Parathyroid adenoma (tissue), 2 donors: Measurements from ENCODE around the gene VSIG2.

Experiments used
- H2AFZ ChIP-seq: fragments of 300-600 bp; sonication (generic); one replicate; pipeline ENCODE4 v1.7.0; 2017; ENCODE audit warnings: antibody characterized with exemption, mild to moderate bottlenecking
- H3K27ac ChIP-seq: fragments of 300-600 bp; sonication (generic); one replicate; pipeline ENCODE4 v1.7.0; 2017
- H3K27me3 ChIP-seq: fragments of 300-600 bp; sonication (generic); one replicate; pipeline ENCODE4 v1.7.0; 2017; ENCODE audit warnings: low read length; ENCODE audit not compliant: control insufficient read depth, insufficient read depth
- H3K36me3 ChIP-seq: fragments of 300-600 bp; sonication (generic); one replicate; pipeline ENCODE4 v1.7.0; 2017; ENCODE audit warnings: low read length; ENCODE audit not compliant: control insufficient read depth, insufficient read depth
- H3K4me1 ChIP-seq: fragments of 300-600 bp; sonication (generic); one replicate; pipeline ENCODE4 v1.7.0; 2017; ENCODE audit warnings: control low read depth
- H3K4me2 ChIP-seq: fragments of 300-600 bp; sonication (generic); one replicate; pipeline ENCODE4 v1.7.0; 2017; ENCODE audit warnings: low read length
- H3K4me3 ChIP-seq: fragments of 300-600 bp; sonication (generic); one replicate; pipeline ENCODE4 v1.7.0; 2017; ENCODE audit warnings: low read depth, low read length
- H3K79me2 ChIP-seq: fragments of 300-600 bp; sonication (generic); one replicate; pipeline ENCODE4 v1.7.0; 2017; ENCODE audit warnings: control low read depth
- H3K9ac ChIP-seq: fragments of 300-600 bp; sonication (generic); one replicate; pipeline ENCODE4 v1.7.0; 2017; ENCODE audit warnings: mild to moderate bottlenecking
- H3K9me3 ChIP-seq: fragments of 300-600 bp; sonication (generic); one replicate; pipeline ENCODE4 v1.7.0; 2017; ENCODE audit warnings: low read length; ENCODE audit not compliant: control insufficient read depth
- CTCF ChIP-seq: fragments of 300-600 bp; sonication (generic); IDR thresholded peaks from one replicate; pipeline ENCODE4 v1.7.0; 2017; ENCODE audit warnings: antibody characterized with exemption, mild to moderate bottlenecking
- donor health status: primary hyperparathyroidism.

VSIG2 gene

GRCh38 chr11:124753624-124754023 lies 1.6 kb upstream of the VSIG2 start:
- no peaks in the 10 kb centered on the region for H3K9me3 ChIP-seq
- no peak overlapping the region for H3K9ac ChIP-seq
- H3K36me3 ChIP-seq, result no peaks in the 10 kb centered on the region
- H3K4me1 ChIP-seq, result no peaks in the 10 kb centered on the region
- TF ChIP-seq CTCF, result no peak
- H3K27me3 ChIP-seq, result no peaks in the 10 kb centered on the region
- no peak overlapping the region for H3K4me2 ChIP-seq
- H3K79me2 ChIP-seq, result no peaks in the 10 kb centered on the region
- no peak overlapping the region for H3K27ac ChIP-seq
- H3K4me3 ChIP-seq, result no peak overlapping the region
- no peak overlapping the region for H2AFZ ChIP-seq

GRCh38 chr11:124753205-124753604 lies 1.1 kb upstream of the VSIG2 start:
- no peak overlapping the region for H3K4me2 ChIP-seq
- H3K27ac ChIP-seq, result no peak overlapping the region
- H2AFZ ChIP-seq, result no peak overlapping the region
- no peaks in the 10 kb centered on the region for H3K36me3 ChIP-seq
- no peaks in the 10 kb centered on the region for H3K79me2 ChIP-seq
- H3K27me3 ChIP-seq, result no peaks in the 10 kb centered on the region
- H3K4me1 ChIP-seq, result no peaks in the 10 kb centered on the region
- H3K4me3 ChIP-seq, result no peak overlapping the region
- H3K9me3 ChIP-seq, result no peaks in the 10 kb centered on the region
- TF ChIP-seq CTCF, result no peak
- no peak overlapping the region for H3K9ac ChIP-seq

GRCh38 chr11:124752471-124753102 lies 532 bp upstream of the VSIG2 start:
- Histone ChIP-seq H3K9me3 (no peaks in the 10 kb centered on the region), H3K27ac (no peak overlapping the region), H3K4me1 (no peaks in the 10 kb centered on the region), H3K79me2 (no peaks in the 10 kb centered on the region), H3K27me3 (no peaks in the 10 kb centered on the region), H3K36me3 (no peaks in the 10 kb centered on the region), H3K4me3 (no peak overlapping the region), H2AFZ (no peak overlapping the region), H3K4me2 (no peak overlapping the region), H3K9ac (no peak overlapping the region)
- no peak for TF ChIP-seq CTCF

- no peak for TF ChIP-seq CTCF
- no peaks in the 10 kb centered on the region for H3K9me3 ChIP-seq
- H3K36me3 ChIP-seq, result no peaks in the 10 kb centered on the region
- H2AFZ ChIP-seq, result no peak overlapping the region
- no peaks in the 10 kb centered on the region for H3K4me1 ChIP-seq
- no peak overlapping the region for H3K27ac ChIP-seq
- no peak overlapping the region for H3K4me2 ChIP-seq
- no peak overlapping the region for H3K9ac ChIP-seq
- H3K27me3 ChIP-seq, result no peaks in the 10 kb centered on the region
- no peak overlapping the region for H3K4me3 ChIP-seq
- H3K79me2 ChIP-seq, result no peaks in the 10 kb centered on the region
These were observed 689 bp downstream of the VSIG2 start for GRCh38 chr11:124751391-124751740.

- H3K79me2 ChIP-seq, result no peaks in the 10 kb centered on the region
- no peaks in the 10 kb centered on the region for H3K27me3 ChIP-seq
- H3K4me3 ChIP-seq, result no peak overlapping the region
- H2AFZ ChIP-seq, result no peak overlapping the region
- H3K9me3 ChIP-seq, result no peaks in the 10 kb centered on the region
- H3K4me1 ChIP-seq, result no peaks in the 10 kb centered on the region
- H3K4me2 ChIP-seq, result no peak overlapping the region
- TF ChIP-seq CTCF, result no peak
- no peak overlapping the region for H3K9ac ChIP-seq
- no peak overlapping the region for H3K27ac ChIP-seq
- H3K36me3 ChIP-seq, result no peaks in the 10 kb centered on the region
These were observed 2.1 kb downstream of the VSIG2 start for GRCh38 chr11:124749912-124750311.
